ENCODE results near the gene TPH2.

DNA sequence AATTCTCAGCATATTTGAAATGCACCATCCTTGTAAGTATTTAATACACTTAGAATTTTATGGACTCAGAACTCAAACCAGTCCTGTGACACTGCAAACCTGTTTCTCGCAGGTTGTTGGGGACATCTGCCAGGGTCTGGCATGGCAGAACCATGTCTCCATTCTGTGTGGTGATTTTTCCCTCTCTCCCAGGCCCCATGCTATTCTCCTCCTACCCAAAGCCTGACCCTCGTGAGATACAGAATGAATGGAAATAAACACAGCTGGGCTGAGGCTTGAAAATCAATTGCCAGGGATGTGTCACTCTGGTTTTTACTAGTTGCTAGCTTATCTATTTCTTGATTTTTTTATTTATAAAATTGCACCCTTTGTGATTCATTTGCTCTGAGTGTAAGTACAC is 19.8 kb downstream of the TPH2 start:
- TF ChIP-seq, protein P1, sequence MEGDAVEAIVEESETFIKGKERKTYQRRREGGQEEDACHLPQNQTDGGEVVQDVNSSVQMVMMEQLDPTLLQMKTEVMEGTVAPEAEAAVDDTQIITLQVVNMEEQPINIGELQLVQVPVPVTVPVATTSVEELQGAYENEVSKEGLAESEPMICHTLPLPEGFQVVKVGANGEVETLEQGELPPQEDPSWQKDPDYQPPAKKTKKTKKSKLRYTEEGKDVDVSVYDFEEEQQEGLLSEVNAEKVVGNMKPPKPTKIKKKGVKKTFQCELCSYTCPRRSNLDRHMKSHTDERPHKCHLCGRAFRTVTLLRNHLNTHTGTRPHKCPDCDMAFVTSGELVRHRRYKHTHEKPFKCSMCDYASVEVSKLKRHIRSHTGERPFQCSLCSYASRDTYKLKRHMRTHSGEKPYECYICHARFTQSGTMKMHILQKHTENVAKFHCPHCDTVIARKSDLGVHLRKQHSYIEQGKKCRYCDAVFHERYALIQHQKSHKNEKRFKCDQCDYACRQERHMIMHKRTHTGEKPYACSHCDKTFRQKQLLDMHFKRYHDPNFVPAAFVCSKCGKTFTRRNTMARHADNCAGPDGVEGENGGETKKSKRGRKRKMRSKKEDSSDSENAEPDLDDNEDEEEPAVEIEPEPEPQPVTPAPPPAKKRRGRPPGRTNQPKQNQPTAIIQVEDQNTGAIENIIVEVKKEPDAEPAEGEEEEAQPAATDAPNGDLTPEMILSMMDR (IDR thresholded peaks at IDR 0.05), result no peak
- no peak for TF ChIP-seq POLR2A (IDR thresholded peaks at IDR 0.05)
- TF ChIP-seq EP300 (IDR thresholded peaks at IDR 0.05), result no peak
